Measurements from ENCODE around the gene VPS9D1. TPM values are rescaled to one million over a fixed set of nuclear protein-coding genes. Genes with fewer than 3 reads are reported as not detected.
"Not testable (repeated sequence)": the region's sequence is repeated elsewhere in the genome, so short reads cannot be mapped to it uniquely, and the experiment has no call there.

VPS9D1 gene
- total RNA-seq, 1 donor from 2014 or later, result 20.2 TPM

DNA sequence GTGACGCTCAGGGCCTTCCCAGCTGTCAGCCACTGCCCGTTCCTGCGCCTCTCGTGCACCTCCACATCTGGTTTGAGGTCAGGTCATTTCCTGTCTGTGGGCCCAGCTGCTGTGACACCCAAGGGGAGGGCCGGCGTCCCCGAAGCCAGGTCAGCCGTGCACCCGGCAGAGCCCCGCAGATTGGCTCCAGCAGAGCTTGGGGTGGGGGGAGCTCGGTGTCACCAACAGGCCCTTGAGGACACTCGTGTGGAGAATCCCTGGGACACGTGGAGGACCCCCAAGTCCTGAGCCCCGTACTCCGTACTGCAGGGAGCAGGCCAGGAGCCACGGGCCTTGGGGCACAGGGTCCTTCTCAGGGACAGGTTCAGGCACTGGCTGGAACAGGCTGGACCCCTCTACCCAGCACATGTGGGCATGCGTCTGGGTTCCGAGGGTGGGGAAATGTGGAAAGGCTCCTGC is 24.0 kb downstream of the VPS9D1 start:
- DNase-seq (ENCODE audit: low read depth, low spot score), result no peak
- TF ChIP-seq, protein P1, sequence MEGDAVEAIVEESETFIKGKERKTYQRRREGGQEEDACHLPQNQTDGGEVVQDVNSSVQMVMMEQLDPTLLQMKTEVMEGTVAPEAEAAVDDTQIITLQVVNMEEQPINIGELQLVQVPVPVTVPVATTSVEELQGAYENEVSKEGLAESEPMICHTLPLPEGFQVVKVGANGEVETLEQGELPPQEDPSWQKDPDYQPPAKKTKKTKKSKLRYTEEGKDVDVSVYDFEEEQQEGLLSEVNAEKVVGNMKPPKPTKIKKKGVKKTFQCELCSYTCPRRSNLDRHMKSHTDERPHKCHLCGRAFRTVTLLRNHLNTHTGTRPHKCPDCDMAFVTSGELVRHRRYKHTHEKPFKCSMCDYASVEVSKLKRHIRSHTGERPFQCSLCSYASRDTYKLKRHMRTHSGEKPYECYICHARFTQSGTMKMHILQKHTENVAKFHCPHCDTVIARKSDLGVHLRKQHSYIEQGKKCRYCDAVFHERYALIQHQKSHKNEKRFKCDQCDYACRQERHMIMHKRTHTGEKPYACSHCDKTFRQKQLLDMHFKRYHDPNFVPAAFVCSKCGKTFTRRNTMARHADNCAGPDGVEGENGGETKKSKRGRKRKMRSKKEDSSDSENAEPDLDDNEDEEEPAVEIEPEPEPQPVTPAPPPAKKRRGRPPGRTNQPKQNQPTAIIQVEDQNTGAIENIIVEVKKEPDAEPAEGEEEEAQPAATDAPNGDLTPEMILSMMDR (conservative IDR thresholded peaks at IDR 0.05), result no peak
- H3K4me3 Mint-ChIP-seq, result no peak overlapping the region
- peaks cover 7% of the 10 kb centered on the region for H3K36me3 Mint-ChIP-seq (ENCODE audit: low read depth)
- peaks cover 12% of the 10 kb centered on the region for H3K4me1 Mint-ChIP-seq
- no peak overlapping the region for H3K27ac Mint-ChIP-seq (ENCODE audit: unreplicated experiment)
- no peaks in the 10 kb centered on the region for H3K27me3 Mint-ChIP-seq (ENCODE audit: low read depth)
- no peaks in the 10 kb centered on the region for H3K9me3 Mint-ChIP-seq

DNA sequence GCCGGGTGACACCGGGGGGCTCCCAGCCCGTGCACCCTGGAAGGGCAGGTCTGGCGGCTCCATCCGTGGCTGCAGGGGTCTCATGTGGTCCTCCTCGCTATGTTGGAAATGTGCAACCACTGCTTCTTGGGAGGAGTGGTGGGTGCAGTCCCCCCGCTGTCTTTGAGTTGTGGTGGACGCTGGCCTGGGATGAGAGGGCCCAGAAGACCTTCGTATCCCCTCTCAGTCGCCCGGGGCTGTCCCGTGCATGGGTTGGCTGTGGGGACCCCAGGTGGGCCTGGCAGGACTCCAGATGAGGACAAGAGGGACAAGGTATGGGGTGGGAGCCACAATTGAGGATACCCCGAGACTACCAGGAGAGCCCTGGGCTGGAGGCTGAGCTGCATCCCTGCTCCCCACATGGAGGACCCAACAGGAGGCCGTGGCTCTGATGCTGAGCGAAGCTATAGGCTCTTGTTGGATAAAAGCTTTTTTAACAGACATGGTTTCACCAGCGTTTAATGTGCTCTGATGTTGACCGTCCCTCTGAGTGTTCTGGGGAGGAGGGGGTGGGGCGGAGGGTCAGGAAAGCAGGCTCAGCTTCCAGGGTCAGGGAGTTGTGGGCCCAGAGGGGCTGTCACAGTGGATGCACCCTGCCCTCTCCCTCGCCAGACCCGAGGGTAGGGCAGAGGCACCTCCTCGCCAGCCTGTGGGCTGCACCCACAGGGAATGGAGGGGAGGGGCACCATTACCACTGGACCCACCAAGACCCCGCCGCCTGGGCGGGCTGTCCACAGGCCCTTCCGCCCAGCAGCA is 24.6 kb downstream of the VPS9D1 start:
- Mint-ChIP-seq H3K27ac (ENCODE audit: unreplicated experiment) (no peak overlapping the region), H3K36me3 (ENCODE audit: low read depth) (peaks cover 7% of the 10 kb centered on the region), H3K4me3 (no peak overlapping the region), H3K27me3 (ENCODE audit: low read depth) (no peaks in the 10 kb centered on the region), H3K9me3 (no peaks in the 10 kb centered on the region), H3K4me1 (peaks cover 12% of the 10 kb centered on the region)
- TF ChIP-seq, protein P1 (conservative IDR thresholded peaks at IDR 0.05), result no peak
- DNase-seq (ENCODE audit: low read depth, low spot score), result no peak

DNA sequence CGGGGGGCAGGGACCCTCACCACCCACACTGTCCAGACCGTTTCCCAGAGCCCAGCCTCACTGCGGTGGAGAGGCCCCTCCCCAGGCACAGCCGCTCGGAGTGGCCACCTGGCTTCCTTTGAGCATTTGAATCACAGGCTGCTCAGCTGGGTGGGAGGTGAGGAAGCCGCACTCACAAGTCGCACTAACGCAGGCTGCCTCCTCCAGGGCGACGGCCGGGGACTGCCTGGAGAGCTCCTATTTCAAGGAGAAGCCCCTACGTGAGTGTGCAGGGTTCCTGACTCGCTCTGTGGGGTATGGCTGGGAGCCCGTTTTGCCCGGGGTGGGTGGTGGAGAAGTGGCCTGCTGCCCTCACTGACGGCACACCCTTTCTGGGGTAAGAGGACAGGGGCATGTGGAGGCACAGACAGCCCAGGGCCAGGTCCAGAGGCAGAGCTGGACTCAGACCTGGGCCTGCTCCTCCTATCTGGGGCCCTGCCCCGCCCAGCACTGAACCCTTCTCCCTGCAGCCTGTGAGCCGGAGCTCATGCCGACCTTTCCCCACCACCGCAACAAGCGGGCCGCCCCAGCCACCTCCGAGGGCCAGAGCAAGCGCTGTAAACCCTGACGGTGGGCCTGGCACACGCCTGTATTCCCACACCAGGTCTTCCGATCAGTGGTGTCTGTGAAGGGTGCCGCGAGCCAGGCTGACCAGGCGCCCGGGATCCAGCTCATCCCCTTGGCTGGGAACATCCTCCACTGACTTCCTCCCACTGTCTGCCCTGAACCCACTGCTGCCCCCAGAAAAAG is 25.4 kb downstream of the VPS9D1 start:
- no peaks in the 10 kb centered on the region for H3K9me3 Mint-ChIP-seq
- DNase-seq (ENCODE audit: low read depth, low spot score), result no peak
- H3K4me1 Mint-ChIP-seq, result peaks cover 12% of the 10 kb centered on the region
- peak overlapping the region; percentile 72 for H3K4me3 Mint-ChIP-seq
- H3K27ac Mint-ChIP-seq (ENCODE audit: unreplicated experiment), result peak overlapping the region; percentile 35
- TF ChIP-seq, protein P1 (conservative IDR thresholded peaks at IDR 0.05), result no peak
- H3K27me3 Mint-ChIP-seq (ENCODE audit: low read depth), result no peaks in the 10 kb centered on the region
- peaks cover 7% of the 10 kb centered on the region for H3K36me3 Mint-ChIP-seq (ENCODE audit: low read depth)

DNA sequence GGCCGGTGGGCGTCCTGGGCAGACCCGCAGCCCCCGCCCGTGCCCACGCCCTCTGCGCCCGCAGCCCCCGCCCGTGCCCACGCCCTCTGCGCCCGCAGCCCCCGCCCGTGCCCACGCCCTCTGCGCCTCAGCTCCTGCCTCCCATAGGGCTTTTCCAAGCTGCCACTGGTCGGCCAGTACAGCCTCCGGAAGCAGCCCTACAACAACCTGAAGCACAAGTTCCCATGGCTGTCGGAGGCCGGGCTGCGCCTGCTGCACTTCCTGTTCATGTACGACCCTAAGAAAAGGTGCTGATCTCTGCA is 26.0 kb downstream of the VPS9D1 start:
- H3K36me3 Mint-ChIP-seq (ENCODE audit: low read depth); DNase-seq (ENCODE audit: low read depth, low spot score); H3K9me3 Mint-ChIP-seq; H3K27me3 Mint-ChIP-seq (ENCODE audit: low read depth); H3K4me1 Mint-ChIP-seq: not testable (repeated sequence)
- Mint-ChIP-seq H3K4me3 (peak overlapping the region; percentile 72), H3K27ac (ENCODE audit: unreplicated experiment) (peak overlapping the region; percentile 35)

DNA sequence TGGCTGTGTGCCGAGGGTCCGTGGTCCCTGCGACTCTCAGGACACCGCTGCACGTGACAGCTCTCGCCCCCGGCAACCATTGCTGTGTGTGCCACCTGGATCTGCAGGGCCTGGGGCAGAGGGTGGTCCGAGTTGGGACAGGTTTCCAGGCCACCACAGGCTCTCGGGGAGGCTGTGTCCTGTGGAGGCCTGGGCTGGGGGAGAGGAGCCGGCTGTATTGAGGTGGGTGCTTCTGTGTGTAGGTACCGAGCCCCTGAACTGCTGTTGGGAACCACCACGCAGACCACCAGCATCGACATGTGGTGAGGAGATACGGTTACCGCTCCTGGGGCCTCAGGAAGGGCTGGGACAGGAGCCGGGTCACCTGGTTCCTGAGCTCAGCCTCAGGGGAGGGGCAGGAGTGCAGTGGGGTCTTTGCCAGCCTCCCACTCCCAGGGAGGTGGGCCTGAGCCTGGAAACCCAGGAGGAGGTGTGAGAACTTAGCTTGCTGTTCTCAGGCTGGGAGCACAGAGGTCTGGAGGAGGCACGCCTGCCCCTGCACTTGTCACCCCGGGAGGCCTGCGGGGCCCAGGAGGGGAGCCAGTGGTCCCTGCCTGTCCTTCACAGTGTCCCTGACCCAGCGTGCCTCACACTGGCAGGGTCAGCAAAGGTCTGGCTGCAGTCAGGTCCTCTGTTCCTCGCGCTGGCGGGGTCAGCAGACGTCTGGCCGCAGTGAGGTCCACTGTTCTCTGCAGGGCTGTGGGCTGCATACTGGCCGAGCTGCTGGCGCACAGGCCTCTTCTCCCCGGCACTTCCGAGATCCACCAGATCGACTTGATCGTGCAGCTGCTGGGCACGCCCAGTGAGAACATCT is 26.5 kb downstream of the VPS9D1 start:
- H3K27me3 Mint-ChIP-seq (ENCODE audit: low read depth), result no peaks in the 10 kb centered on the region
- peak overlapping the region; percentile 57 for H3K4me3 Mint-ChIP-seq
- no peaks in the 10 kb centered on the region for H3K9me3 Mint-ChIP-seq
- H3K27ac Mint-ChIP-seq (ENCODE audit: unreplicated experiment), result no peak overlapping the region
- H3K4me1 Mint-ChIP-seq, result peaks cover 3% of the 10 kb centered on the region
- DNase-seq (ENCODE audit: low read depth, low spot score), result no peak
- peaks cover 6% of the 10 kb centered on the region for H3K36me3 Mint-ChIP-seq (ENCODE audit: low read depth)
- TF ChIP-seq, protein P1 (conservative IDR thresholded peaks at IDR 0.05), result no peak
